Activated CD8-positive, alpha-beta memory T cell treated with anti-CD3 and anti-CD28 coated beads, Interleukin-2, amount 50 U/mL, for 4 hours (primary cell): ENCODE data around the gene NUP58.
A peak's percentile ranks its signal among the peaks of the same experiment; 100 is the strongest.

Source experiments
- DNase-seq: peaks from one replicate; pipeline ENCODE4 v3.0.0-alpha.2; 2020

The NUP58 gene

DNA sequence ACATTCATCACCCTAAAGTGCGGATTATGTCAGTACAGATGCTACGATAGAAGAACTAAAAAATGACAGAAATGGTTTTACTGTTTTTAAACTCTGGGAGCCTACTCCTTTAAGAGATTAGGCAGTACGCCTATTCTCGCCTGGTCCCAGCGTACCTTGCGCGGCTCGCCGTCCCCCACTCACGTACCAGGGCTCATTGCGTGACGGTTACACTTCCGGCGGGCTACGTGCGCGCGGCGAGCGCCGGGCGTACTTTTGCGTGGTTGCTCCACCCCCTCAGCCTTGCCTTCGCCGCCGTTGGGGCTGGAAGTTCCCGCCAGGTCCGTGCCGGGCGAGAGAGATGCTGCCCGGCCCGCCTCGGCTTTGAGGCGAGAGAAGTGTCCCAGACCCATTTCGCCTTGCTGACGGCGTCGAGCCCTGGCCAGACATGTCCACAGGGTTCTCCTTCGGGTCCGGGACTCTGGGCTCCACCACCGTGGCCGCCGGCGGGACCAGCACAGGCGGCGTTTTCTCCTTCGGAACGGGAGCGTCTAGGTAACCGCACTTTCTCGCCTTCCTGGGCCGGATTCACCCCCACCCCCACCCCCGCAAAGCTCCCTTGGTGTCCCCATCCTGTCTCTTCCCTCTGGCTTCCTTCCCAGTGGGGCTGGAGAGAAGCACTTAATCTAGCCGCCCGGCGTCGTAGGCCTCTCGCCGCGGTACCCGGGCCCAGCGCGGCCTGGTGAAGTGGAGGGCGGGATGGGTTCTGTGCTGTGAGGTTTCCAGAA lies at the start of gene NUP58:
NUP58 (plus strand) TSS at position 279 of the 767 bp plus-strand sequence; CDS start at position 428, 149 bp downstream.
- peak; percentile 92 for DNase-seq

- no peak for DNase-seq
Observed at GRCh38 chr13:25252225-25252624, 49.2 kb upstream of the NUP58 start.

- no peak for DNase-seq
Observed at GRCh38 chr13:25252752-25253151, 48.7 kb upstream of the NUP58 start.

DNA sequence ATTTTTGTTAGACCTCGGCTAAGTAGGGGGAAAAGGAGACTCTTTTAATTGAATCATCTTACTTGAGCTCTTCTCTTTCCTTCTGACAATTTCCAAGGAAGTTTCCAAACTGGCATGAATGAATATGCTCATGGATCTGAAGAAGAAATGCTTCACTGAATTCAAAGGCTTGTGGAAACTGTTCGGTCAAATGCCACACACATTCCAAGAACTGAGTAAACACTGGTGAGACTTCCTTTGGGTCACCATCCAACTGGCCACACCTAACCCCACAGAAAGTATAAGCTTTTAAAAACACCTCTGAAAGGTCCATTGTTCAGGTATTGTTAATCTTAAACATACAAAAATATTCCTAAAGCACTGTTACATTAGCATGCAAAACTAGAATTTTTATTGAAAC lies 47.7 kb upstream of the NUP58 start:
- DNase-seq = no peak

DNA sequence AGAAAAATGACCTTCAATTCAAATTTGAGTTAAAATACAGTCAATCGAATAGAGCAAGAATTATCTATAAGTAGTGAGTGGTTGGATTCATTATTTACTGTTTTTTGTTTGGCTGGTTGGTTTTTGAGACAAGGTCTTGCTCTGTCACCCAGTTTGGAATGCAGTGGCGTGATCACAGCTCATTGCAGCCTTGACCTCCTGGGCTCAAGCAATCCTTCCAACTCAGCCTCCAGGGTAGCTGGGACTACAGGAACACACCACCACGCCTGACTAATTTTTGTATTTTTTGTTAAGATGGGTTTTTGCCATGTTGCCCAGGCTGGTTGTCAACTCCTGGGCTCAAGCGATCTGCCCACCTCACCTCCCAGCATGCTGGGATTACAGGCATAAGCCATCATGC lies 39.2 kb upstream of the NUP58 start:
- DNase-seq = no peak

DNA sequence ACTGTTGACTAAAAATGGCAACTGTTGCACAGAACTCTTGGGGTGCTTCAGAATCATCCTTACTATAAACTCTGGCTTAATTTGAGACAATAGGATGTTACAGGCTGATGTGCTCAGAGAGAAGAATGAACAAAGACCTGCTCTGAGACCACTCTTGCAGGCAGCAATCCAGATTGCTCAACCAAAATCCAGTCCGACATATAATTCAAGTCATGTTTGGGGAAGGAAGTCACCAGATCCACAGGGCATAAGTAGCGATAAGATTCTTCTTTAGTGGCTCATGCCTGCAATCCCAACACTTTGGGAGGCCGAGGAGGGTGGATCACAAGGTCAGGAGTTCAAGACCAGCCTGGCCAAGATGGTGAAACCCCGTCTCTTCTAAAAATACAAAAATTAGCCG lies 34.7 kb upstream of the NUP58 start:
- no peak for DNase-seq

DNA sequence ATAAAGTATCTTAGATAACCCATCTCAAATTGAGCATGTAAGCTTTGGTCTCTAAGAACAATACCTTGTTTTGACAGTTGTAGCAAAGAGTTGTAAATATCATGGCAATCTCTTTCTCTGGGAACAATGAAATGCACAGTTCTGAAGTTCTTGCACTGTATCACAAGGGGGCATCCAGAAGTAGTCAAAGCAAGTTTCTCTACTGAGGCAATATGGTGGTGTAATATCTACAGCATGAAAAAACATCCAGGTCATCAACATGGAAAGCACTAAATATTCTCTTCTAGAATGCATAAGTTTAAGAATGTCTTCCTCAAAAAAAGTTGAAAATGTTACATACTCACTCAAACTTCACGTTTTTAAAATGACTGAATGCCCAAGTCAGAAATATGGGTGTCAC lies 33.7 kb upstream of the NUP58 start:
- DNase-seq = no peak

DNA sequence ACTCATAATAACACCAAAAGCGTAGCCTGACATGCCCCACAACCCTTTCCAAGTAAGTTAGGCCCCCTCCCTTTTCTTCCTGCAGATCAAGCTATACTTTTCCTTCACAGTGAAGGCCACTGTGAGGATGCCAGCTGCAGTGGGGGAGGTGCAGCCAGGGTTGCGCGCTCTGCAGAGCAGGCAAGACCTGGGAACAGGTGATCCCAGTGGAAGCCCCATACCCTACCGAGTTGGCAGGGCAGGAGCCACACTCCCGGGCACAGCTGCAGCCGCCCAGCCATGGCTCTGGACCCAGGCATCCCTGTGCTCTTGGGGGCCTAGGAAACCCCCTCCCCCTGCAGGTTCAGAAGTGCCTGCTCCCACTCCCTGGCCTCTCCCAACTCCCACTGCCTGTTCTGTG lies 32.9 kb upstream of the NUP58 start:
- DNase-seq = no peak

GRCh38 chr13:25276748-25277147 lies 24.7 kb upstream of the NUP58 start:
- DNase-seq = no peak

- no peak for DNase-seq
Observed at GRCh38 chr13:25280396-25280795, 21.0 kb upstream of the NUP58 start.

DNA sequence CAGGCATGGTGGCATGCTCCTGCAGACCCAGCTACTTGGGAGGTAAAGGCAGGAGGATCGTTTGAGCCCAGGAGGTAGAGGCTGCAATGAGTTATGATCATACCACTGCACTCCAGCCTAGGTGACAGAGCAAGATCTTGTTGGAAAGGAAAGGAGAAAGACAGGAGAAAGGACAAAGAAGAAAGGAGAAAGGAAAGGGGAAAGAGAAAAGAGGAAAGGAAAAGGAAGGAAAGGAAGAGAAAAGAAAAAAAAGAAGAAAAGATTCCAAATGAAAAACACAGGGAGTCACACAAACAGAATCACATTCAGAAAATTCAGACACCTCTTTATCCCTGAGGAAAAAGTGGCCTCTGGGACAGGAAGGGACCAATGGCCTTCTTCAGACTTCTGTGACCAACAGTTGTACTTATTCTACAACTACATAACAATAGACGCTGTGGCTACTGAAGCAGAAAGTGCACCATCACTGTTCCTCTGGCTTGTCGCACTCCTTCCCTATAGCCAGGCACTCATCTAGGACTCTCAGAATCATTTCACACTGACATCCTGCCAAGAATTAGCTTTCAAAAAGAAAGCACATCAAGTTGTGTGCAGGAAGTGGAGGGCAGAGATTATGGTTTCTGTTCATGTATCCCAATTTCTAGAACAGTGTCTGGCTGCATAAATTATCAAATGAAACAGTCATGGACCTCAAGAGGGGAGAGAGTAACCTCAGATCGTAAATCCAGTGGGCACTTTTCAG lies 20.1 kb upstream of the NUP58 start:
- DNase-seq = no peak

- DNase-seq = no peak
Observed at GRCh38 chr13:25281935-25282332, 19.5 kb upstream of the NUP58 start.

DNA sequence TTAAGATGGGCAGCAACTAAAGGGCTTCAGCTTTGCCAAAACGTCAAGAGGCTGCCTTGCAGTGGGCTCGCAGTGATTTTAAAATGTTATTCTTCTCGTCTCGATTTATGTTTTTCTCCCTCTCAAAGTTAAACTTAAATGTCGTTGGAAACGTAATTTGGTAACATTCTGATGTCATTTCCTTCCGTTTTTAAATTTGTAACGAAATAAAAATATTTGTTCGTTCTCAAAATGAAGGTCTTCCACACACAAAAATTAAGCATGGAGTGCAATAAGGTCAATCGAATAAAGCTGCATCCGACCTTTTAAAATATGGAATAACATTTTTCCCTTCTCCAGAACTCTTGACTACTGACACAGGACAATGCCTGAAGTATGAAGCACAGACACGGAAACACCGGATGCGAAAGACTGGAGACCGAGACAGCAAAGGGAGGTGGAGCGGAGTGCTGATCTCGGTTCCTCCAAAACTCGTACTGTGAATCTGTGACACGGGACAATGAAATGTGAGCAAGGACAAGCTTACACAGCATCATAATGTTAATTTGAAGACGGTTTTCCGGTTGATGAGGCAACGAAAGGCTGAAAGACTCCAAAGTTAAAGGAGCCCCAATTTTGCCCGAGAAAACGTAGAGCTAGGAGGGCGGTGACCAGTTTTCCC lies 15.0 kb upstream of the NUP58 start:
- DNase-seq = no peak

- peak; percentile 96 for DNase-seq
Observed at GRCh38 chr13:25286969-25287961, 14.2 kb upstream of the NUP58 start, which contains the start of gene MTMR6. TSS of gene MTMR6 (minus strand) at chr13:25287488. CDS start at chr13:25287247, 241 bp downstream.

DNA sequence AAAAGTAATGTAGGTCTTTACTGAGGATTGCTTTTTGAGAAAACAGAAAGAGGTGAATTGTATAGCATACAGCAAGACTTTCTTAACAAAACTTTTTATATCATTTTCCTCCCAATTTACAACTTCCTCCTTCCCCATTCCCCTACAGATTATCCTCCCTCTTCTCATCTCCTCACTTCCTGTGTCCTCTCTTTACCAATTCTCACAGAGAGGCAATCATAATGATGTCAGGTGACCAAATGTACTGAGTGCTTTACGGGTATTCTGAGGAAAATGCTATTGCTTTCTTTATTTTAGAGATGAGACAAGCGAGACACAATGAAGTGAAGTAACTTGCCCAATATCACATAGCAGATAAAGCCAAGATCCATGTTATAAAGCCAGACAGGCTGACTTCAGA lies 12.5 kb upstream of the NUP58 start:
- DNase-seq = no peak

DNA sequence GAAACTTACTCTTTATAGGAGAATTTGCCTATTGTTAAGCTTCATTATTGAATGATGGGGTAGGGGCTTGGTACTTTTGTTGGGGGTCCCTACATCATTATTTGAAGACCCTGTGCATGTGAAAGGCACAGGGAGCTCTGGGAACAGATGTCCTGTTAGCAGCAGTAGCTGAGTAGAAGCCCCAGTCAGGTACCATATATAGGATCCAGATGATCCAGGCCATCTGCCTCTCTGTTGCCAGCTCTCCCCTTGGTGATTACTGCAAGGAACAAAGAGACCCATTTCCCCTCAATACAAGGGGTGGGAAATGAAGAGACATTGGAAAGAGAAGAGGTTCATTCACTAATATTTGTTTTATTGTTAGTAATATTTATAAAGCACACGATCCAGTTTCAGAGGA lies 9.7 kb upstream of the NUP58 start:
- no peak for DNase-seq

- no peak for DNase-seq
Observed at GRCh38 chr13:25292301-25292700, 9.1 kb upstream of the NUP58 start.

DNA sequence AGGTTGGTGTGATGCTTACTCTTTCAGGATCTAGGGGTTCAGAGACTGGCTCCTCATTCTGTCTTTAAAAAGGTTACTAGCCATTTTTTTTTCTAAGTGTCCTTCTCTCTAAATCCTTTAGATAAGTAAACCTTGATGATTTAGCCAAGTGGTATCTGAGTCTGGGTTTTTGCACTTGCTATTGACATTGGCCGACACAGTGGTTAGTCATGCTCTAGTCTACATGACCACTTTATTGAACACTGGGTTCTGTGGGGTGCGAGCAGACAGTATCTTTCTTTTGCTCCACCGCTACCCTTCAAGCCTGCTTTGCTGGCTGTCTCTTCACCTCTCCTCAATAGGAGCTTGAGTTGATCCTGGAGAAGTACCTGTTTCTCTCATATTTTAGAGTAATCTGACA lies 6.2 kb upstream of the NUP58 start:
- no peak for DNase-seq

GRCh38 chr13:25295701-25296100 lies 5.7 kb upstream of the NUP58 start:
- no peak for DNase-seq

- peak; percentile 22 for DNase-seq
Observed at GRCh38 chr13:25300861-25301346, 521 bp upstream of the NUP58 start.

DNA sequence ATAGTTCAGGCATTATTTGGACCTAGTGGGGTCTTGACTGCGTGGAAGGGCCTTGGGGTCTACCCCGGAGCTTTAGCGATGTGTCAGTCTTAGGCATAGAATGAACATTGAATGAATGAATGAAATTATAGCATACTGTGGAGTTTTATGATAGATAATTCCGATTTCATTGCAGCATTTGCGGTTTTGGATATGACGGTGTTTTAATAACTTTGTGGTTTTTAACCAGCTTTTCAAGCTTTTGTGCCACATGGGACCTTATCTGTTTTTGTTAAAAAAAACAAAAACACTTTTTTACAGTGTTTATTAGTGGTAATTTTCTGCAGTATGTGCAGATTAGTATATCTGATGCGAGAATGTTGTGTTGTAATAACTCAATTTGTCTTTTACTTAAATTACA lies 696 bp downstream of the NUP58 start:
- DNase-seq = no peak
